ENCODE measurements around the gene QPRT.
"Not testable (repeated sequence)": the region's sequence is repeated elsewhere in the genome, so short reads cannot be mapped to it uniquely, and the experiment has no call there.

The QPRT gene

DNA sequence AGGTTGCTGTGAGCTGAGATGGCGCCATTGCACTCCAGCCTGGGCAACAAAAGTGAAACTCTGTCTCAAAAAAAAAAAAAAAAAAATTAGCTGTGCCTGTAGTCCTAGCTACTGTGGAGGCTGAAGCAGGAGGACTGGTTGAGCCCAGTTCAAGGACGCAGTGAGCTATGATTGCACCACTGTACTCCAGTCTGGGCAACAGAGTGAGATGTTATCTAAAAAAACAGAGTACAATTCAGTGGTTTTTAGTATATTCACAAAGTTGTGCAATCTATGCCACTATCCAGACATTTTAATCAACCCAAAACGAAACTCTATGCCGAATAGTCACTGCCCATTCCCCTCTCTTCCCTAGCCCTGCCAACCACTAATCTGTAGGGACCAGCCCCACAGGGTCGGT is 41.7 kb downstream of the QPRT start:
- no peak for DNase-seq (ENCODE audit: low spot score)

DNA sequence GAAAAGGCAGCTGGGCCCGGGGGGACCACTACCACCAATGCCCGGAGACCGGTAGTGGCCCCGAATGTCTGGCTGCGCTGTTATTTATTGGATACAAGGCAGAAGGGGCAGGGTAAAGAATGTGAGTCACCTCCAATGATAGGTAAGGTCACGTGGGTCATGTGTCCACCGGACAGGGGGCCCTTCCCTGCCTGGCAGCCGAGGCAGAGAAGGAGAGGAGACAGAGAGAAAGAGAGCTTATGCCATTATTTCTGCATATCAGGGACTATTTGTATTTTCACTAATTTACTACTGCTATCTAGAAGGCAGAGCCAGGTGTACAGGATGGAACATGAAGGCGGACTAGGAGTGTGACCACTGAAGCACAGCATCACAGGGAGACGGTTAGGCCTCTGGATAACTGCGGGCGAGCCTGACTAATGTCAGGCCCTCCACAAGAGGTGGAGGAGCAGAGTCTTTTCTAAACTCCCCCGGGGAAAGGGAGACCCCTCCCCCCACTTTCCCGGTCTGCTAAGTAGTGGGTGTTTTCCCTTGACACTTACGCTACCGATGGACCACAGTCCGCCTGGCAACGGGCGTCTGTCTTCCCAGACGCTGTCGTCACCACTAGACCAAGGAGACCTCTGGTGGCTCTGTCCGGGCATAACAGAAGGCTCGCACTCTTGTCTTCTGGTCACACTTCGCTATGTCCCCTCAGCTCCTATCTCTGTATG is 42.3 kb downstream of the QPRT start:
- DNase-seq (ENCODE audit: low spot score) = peak; percentile 50

DNA sequence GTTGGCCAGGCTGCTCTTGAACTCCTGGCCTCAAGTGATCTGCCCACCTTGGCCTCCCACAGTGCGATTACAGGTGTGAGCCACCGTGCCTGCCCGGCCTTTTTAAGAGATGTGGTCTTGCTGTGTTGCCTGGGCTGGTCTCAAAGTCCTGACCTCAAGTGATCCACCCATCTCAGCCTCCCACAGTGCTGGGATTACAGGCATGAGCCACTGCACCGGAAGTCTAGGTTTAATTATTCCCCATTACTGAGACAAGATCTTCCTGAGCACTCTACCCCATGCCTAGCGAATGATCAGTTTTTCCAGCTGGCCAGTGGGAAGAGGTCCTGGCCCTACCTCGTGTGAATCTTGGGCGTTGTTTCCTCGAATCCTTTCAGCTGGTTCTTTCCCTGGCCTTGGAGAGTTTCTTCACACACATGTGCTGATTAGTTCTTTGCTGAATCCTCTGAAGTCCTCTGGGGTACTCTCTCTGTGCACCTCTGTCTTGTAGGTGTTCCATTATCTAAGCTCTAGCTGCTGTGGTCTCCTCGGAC is 47.9 kb downstream of the QPRT start:
- DNase-seq (ENCODE audit: low spot score) = no peak

DNA sequence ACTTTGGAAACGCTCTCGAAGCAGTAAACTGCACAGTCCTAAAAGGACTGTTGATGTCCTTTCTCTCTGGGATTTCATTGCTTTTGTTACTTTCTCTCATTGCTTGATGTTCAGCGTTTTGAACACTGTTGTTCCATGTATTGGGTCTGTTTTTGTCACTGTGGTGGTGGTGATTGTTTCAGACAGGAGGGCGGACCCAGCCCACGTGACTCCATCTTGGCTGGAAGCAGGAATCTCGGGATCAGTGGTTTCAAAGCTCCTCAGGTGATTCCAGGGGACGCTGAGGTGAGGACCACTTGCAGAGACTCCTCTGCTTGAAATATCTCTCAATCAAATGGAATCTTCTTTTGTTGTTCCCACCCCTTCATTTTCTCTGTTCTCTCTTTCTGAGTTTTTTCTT is 48.5 kb downstream of the QPRT start:
- DNase-seq (ENCODE audit: low spot score) = no peak

DNA sequence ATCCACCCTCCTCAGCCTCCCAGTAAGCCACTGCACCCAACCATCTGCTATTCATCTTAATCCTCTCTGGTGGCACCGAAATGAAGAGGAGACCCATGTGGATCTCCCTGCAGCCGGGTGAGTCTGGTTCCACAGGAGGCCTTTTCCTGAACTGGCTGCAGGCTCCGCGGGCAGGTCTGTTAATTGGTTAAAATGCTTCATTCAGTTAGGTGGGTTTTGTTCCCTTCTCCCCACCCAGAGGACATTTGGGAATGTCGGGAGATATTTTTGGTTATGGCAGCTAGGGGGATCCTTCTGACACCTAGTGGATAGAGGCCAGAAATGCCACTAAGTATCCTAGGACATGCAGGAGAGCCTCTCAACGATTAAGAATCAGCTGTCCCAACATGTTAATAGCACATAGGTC is 50.1 kb downstream of the QPRT start:
- DNase-seq (ENCODE audit: low spot score) = no peak

DNA sequence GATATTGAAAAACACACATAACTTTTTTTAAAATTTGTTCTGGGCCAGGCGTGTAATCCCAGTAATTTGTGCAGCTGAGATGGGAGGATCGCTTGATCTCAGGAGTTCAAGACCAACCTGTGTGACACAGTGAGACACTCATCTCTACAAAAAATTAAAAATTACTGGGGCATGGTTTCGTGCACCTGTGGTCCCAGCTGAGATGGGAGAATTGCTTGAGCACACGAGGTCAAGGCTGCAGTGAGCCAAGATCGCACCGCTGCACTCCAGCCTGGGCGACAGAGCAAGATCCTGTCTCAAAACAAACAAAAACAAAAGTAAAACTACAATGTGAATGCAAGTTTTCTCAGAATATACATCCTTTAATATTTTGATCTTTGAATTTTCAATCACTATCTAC is 51.7 kb downstream of the QPRT start:
- no peak for DNase-seq (ENCODE audit: low spot score)

DNA sequence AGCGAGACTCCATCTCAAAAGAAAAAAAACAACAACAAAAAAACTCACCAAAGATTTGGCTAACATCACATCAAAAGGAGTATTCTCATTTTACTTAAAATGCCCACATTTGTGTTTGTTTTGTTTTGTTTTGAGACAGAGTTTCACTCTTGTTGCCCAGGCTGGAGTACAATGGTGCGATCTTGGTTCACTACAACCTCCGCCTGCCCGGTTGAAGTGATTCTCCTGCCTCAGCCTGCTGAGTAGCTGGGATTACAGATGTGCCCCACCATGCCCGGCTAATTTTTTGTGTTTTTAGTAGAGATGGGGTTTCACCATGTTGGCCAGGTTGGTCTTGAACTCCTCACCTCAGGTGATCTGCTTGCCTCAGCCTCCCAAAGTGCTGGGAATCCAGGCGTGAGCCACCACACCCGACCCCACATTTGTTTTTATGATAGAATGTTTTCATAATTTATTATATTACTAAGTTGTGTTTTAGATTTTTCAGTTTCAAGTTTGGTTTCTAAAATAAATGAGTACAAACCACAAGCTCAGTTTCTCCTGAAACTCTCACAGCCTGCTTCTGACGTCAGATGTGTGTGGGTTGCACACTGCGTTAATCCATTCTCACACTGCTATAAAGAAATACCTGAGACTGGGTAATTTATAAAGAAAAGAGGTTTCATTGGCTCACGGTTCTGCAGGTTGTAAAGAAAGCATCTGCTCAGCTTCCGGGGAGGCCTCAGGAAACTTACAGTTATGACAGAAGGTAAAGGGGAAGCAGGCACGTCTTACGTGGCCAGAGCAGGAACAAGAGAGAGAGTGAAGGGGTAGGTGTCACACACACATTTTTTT is 53.0 kb downstream of the QPRT start:
- DNase-seq (ENCODE audit: low spot score) = peak; percentile 18

DNA sequence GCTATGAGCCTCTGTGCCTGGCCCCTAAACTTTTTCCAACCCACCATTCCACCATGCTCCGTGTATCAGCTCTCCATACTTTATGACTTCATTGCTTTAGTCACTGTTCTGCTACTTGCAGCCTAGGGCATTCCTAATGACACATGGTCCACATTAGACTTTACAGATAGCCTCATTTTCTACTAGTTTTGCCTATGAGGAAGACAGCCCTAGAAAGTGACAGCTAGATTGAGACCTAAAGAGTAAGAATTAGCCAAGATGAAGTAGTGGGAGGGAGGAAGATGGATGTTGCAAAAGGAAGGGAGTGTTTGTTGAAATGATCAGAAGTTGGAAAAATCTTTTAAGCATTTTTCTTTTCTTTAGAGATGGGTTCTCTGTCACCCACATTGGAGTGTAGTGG is 55.8 kb downstream of the QPRT start:
- no peak for DNase-seq (ENCODE audit: low spot score)

DNA sequence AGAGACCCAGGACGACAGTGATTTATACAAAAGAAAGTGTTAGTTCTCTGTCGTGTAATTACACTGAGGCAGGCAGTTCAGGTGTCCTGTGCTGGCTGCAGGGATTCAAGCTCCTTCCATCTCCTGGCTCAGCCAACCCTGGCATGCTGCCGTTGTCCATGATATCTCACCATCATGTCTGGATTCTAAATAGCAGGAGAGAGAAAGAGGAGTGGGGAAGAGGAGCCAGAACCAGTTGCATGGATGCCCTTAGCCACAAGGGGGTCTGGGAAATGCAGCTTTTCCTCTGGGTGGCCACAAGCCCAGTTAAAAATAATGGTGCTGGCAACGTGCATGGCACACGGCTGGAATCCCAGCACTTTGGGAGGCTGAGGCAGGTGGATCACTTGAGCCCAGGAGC is 57.1 kb downstream of the QPRT start:
- DNase-seq (ENCODE audit: low spot score) = no peak

DNA sequence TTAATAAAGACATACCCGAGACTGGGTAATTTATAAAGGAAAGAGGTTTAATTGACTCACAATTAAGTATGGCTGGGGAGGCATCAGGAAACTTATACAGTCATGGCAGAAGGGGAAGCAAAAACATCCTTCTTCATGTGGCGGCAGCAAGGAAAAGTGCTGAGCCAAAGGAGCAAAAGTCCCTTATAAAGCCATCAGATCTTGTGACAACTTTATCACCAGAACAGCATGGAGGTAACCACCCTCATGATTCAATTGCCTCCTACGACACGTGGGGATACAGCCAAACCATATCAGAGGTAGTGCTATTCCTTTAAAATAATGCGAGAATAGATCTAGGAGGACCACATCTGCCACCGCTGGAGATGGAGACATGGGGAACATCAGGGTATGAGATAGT is 57.8 kb downstream of the QPRT start:
- no peak for DNase-seq (ENCODE audit: low spot score)

DNA sequence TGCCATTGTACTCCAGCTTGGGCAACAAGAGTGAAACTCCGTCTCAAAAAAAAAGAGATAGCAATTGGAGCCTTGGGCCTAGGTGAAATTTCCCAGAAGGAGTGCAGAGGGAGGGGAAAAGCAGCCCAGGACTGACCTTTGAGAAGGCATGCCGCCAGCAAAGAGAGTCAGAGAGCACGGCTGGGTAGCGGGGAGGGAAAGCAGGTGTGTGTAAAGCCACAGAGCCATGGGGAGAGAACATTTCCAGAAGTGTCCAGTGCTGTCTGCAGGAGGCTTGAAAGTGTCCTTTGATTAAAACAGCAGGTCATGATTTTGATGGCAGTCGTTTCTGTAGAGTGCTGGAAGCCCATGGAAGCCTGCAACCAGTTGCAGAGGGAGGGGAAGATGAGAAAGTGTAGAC is 58.7 kb downstream of the QPRT start:
- no peak for DNase-seq (ENCODE audit: low spot score)

DNA sequence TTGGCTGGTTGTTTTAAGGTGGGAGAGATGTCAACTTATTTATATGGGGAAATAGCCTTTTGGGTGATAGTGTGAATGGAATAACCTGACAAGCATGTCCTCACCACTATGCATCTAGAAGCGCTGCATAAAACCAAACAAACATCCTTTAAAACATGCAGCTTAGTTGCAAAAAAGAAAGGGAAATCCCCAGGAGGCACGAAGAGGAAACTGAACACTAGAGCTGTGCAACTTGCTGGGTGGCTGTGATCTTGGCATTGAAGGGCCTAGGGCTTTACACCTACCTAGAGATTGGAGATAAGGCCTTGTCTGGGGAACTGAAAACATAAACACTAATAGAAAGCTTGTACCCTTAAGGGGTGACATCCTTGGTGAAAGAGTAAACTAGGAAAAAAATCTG is 59.5 kb downstream of the QPRT start:
- DNase-seq (ENCODE audit: low spot score) = peak; percentile 79

DNA sequence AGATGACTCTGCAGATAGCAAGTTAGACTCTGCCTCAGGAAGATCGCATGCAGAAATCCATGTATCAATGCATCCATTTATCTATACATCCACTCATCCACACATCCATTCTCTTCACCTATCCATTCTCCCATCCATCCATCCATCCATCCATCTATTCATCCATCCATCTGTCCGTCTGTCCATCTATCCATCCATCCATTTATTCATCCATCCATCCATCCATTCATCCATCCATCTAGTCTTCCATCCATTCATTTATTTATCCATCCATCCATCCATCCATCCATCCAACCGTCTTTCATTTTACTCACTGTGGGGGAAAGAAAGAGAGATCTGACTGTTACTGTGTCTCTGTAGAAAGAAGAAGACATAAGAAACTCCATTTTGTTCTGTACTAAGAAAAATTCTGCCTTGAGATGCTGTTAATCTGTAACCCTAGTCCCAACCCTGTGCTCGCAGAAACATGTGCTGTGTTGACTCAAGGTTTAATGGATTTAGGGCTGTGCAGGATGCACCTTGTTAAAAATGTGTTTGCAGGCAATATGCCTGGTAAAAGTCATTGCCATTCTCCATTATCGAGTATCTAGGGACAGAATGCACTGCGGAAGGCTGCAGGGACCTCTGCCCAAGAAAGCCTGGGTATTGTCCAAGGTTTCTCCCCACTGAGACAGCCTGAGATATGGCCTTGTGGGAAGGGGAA is 61.1 kb downstream of the QPRT start:
- not testable (repeated sequence) for DNase-seq (ENCODE audit: low spot score)

DNA sequence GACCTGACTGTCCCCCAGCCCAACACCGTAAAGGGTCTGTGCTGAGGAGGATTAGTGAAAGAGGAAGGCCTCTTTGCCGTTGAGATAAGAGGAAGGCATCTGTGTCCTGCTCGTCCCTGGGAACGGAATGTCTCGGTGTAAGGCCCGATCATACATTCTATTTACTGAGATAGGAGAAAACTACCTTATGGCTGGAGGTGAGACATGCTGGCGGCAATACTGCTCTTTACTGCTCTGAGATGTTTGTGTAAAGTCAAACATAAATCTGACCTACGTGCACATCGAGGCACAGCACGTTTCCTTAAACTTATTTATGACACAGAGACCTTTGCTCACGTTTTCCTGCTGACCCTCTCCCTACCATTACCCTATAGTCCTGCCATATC is 61.6 kb downstream of the QPRT start:
- DNase-seq (ENCODE audit: low spot score) = not testable (repeated sequence)

DNA sequence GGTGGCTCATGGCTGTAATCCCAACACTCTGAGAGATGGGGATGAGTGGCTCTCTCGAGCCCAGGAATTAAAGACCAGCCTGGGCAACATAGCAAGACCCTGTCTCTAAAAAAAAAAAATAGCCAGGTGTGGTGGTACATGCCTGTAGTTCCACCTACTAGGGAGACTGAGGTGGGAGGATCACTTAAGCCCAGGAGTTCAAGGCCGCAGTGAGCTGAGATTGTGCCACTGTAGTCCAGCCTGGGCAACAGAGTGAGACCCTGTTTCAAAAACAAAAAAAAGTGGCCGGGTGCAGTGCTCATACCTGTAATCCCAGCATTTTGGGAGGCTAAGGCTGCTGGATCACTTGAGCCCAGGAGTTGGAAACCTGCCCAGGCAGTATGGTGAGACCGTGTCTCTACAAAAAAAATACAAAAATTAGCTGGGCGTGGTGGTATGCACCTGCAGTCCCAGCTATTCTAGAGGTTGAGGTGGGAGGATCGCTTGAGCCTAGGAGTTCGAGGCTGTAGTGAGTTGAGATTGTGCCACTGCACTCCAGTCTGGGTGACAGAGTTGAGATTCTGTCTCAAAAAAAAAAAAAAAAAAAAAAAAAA is 63.8 kb downstream of the QPRT start:
- DNase-seq (ENCODE audit: low spot score) = no peak

DNA sequence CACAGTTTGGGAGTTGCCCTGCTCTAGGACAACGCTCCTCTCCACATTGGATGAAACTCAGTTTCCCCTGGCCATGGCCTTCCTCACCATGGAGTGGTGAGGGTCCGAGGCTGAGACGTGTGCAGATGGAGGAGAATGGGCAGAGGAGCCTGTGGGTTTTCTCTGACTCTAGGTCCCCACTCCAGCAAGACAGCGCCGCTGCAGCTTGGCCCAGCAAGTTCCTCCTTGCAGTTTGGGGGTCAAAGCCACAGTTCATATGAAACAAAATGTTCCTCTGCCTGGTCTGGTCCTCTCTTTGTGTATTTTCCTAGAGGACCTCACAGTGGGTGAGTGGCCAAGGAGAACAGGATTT is 64.5 kb downstream of the QPRT start:
- no peak for DNase-seq (ENCODE audit: low spot score)

DNA sequence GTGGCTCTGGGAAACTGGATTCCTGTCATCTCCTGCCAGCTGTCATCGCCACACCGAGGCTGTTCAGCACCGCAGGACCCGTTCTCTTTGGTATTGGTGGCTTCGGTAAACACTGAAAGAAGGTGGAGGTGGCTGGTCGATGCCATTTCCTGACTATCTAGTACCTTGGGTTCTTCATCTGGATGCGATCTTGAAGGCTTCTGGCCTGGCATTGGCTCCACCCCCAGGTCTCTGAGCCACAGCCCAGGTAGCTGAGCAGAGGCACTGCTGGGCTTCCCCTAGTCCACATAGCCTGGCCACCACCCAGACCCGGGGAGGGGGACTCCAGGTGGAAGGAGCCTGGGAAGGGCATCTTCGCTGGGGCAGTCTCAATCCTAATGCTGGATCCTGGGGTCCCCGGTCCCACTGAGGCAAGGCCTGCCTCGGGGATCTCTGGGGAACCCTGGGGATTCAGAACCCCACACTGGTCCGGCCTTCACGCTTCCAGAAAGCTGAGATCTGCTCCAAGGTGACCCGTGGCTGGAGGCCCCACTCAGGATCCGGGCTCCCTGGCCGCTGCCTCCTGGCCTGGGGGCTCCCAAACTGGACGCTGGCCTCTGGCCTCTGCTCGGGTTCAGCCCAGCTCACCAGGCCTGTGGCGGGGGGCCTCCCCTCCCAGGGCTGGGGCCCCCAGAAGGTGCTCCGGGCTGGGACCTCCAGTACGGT is 65.0 kb downstream of the QPRT start:
- DNase-seq (ENCODE audit: low spot score) = peak; percentile 56

DNA sequence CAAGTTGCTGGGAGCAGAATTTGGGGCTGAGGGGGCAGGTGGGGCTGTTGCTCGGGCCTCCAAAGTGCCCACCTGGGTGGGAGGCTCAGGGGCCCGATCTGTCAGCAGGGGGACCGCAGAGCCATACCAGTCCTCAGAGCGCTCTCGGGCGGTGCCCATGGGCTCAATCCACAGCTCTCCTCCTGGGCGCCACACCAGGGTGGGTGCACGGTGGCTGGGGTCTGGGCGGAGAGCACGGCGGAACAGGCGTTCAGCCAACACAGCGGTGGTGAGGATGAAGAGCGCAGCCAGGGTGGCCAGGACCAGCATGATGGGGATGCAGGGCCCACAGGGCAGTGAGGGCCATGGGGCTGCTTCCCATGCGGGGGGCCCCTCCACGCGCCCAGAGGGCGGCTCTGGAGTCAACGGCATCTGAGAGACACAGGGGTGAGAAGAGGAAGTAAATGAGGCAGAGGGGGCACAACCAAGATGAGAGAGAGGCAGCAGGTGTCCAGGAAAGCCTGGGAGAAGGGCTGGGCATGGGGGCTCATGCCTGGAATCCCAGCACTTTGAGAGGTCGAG is 65.6 kb downstream of the QPRT start:
- DNase-seq (ENCODE audit: low spot score) = peak; percentile 21

DNA sequence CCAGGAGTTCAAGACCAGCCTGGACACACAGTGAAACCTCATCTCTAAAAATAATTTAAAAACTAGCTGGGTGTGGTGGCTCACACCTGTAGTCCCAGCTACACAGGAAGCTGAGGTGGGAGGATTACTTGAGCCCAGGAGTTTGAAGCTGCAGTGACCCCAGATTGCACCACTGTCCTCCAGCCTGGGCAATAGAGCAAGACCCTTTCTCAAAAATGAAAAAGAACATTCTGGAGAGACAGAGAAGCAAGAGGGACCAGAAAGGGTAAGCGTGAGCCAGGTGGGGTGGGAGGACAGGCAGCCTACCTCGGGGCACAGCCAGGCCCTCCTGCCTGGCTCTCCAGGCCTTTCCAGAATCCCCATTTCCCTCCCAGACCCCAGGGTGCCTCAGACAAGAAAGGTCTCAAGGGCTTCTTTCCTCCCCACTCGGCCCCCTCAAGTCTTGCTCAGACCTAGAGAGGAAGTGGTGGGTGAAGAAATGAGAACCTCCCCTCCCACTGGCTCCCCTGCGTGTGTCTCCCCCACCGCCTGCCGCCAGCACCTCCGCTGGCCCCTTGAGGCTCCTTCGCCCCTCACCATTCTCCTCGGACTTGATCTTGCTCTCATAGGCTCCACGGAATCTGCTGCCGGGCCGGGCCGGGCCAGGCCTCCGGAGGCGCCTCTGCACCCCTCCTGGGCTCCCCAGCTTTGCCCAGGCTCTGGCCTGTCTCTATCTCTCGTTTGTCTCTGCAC is 66.3 kb downstream of the QPRT start:
- DNase-seq (ENCODE audit: low spot score) = peak; percentile 64

DNA sequence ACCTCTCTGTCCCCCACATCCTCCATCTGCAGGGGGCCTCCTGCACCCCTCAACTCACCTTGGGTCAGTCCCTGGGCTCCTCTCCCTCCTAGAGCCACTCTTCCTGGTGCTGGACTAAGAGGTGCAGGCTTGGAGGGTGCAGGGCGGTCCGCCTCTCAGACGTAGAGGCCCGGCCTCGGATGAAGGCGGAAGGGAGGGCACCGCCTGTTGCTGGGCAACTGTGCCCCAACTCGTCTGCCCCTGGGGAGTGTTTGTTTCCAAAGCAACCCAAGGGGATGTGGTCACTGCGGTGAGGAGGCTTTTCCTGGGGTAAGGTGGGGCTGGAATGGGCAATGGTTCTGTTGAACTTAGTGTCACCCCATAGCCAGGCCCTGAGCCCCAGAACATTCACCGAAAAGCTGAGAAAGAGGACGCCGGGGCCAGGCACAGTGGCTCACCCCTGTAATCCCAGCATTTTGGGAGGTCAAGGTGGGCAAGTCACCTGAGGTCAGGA is 66.9 kb downstream of the QPRT start, which contains the start of gene C16orf54:
Gene C16orf54, minus strand, starts transcription at position 138 of the 493 bp plus-strand sequence. CDS start 1,039 bp downstream, outside the sequence.
- DNase-seq (ENCODE audit: low spot score) = peak; percentile 97

All from CD4-positive, alpha-beta T cell treated with Interleukin-15 for 4 hours (primary cell).